Occipital lobe (tissue), 2 donors: ENCODE data around the gene HAUS3. TPM values are rescaled to one million over a fixed set of nuclear protein-coding genes. Genes with fewer than 3 reads are reported as not detected.

Experiments used
- DNase-seq: peaks from one replicate; lab custom pipeline; 2025; lab: John Stamatoyannopoulos, UW
- total RNA-seq: library from RNA; depleted of rRNA; stranded (reverse); fragments of >200 nt; gene quantifications from one replicate; pipeline ENCODE4 v1.2.3, GENCODE V29; 2014

The HAUS3 gene
- total RNA-seq, 1 donor from 2014 or later, result 37.4 TPM

GRCh38 chr4:2253160-2254084 lies 11.5 kb upstream of the HAUS3 start:
- no peak for DNase-seq

GRCh38 chr4:2252530-2253091 lies 10.7 kb upstream of the HAUS3 start:
- DNase-seq, result no peak

- DNase-seq, result no peak
Observed at GRCh38 chr4:2251795-2252529, 10.0 kb upstream of the HAUS3 start.

GRCh38 chr4:2251073-2251794 lies 9.3 kb upstream of the HAUS3 start:
- DNase-seq, result no peak

GRCh38 chr4:2250357-2251072 lies 8.6 kb upstream of the HAUS3 start:
- DNase-seq, result no peak

GRCh38 chr4:2249526-2250356 lies 7.8 kb upstream of the HAUS3 start:
- DNase-seq, result no peak

- DNase-seq, result no peak
Observed at GRCh38 chr4:2248821-2249261, 6.9 kb upstream of the HAUS3 start.

- no peak for DNase-seq
Observed at GRCh38 chr4:2248044-2248780, 6.3 kb upstream of the HAUS3 start.

- no peak for DNase-seq
Observed at GRCh38 chr4:2247128-2248043, 5.5 kb upstream of the HAUS3 start.

GRCh38 chr4:2246384-2247127 lies 4.6 kb upstream of the HAUS3 start:
- DNase-seq, result no peak

- DNase-seq, result no peak
Observed at GRCh38 chr4:2245787-2246275, 3.9 kb upstream of the HAUS3 start.

- no peak for DNase-seq
Observed at GRCh38 chr4:2245057-2245786, 3.3 kb upstream of the HAUS3 start.

GRCh38 chr4:2243681-2244380 lies 1.9 kb upstream of the HAUS3 start:
- no peak for DNase-seq

- DNase-seq, result no peak
Observed at GRCh38 chr4:2241003-2241402, 918 bp downstream of the HAUS3 start.

GRCh38 chr4:2236944-2237666 lies 4.8 kb downstream of the HAUS3 start:
- no peak for DNase-seq
